ENCODE results near the gene ZNF800.

The ZNF800 gene

DNA sequence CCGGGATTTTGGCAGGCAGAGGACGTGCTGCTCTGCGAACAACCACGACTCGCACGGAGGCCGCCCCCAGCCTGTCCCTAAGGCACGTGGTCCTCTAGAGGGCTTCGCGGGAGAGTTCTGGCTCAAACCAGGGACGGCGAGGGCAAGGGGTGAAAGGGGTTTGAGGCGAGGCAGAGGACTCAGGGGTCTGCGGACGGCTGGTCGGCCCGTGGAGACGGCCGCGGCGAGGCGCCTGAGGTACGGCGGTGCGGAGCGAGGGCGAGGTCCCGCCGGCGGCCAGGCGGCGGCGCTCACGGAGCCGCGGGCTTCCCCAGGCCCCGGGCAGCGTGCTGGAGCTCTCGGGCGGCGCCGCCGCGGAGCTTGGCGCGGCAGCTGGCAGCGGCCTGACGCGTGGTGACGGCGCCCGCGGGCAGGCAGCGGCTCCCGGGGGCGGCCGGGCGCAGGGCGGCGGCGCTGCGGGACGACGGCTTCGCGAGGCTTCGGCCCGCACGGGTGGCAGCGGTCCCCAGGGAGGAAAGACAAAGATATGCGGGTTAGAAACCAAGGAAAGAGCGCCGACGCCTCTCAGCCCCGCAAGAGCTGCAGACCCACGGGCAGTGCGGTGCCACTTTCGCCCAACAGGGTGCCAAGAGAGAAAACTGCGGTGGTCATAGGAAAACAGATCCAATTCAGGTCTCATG lies 44.8 kb downstream of the ZNF800 start:
- no peak for DNase-seq

DNA sequence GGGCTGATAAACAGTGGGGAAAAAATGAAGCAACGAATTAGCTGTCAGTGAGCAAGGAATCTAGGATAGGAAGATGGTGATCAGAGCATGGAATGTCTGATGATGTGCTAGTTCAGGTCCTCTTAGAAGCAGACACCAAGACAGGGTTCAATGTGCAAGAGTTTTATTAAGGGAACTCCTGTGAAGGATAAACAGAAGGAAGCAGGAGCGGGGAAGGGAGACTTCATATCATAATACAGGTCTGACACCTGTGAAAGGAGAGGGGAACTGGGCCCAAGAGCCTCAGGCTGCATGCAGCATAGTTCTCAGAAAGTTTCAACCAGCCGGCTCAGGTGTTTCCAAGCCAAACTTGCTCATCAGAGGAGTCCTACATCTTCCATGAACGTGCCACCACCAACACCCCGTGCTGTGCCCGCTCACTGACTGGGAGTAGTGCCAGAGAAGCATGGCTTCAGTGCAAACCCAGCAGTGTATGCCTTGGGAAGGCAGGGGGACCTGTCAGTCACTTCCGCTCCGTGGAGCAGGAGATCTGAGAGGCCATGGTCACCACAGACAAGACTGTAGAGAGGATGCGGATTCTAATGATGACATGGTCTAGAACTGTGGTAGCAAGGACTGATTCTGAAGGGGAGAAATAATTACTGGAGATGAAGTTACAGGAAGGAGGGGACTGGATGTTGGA lies 45.8 kb downstream of the ZNF800 start:
- DNase-seq = no peak

DNA sequence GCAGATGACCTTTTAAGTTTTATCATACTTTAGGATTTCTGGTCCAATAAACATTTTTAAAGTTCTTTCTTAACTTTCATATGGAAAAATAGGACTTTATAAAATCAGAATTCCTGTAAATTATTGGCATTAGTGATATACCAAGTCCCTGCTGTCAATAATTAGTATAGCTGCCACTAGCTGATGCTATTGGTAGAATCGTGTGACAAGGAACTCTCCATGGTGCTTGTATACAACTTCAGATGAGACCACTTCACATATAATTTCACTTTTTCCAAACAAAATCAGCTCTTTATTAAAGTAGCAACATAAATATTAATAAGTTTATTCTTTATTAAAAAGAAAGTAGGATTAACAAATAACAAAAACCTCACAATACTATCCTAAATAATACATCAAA lies 49.9 kb downstream of the ZNF800 start:
- DNase-seq = no peak

DNA sequence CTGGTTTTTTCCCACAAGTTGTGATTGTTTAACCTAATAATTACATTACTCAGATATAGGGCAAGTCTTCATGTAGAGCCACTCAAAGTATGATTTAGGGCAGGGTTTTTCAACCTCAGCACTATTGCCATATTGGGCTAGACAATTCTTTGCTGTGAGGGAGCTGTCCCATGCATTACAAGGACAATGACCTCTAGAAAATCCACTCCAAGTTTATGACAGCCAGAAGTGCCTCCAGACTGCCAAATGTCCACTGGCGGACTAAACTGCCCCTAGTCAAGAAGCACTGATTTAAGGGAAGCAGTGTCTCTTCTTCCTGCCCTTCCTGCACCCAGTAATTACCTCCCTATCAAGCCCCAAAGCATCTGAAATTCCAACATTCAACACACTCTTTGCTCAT lies 54.4 kb downstream of the ZNF800 start:
- DNase-seq = no peak

DNA sequence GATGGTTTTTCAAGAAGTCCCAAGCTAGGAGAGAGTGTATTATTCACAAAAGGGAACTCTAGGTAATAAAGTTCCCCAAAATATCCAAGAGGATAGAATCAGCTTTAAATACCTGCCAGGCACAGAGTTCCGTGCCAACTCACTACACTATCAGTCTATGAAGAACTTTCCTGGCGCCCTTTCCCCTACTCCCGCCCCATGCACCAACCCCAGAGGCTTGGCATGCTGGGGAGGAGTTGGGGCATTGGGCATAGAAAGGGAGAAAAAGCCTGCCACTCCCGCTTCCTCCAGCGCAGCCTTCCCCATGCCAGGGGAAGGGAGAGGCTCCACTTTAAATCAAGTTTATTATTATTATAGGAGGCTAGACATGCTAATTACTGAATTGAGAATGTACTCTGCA lies 54.9 kb downstream of the ZNF800 start:
- DNase-seq = no peak

DNA sequence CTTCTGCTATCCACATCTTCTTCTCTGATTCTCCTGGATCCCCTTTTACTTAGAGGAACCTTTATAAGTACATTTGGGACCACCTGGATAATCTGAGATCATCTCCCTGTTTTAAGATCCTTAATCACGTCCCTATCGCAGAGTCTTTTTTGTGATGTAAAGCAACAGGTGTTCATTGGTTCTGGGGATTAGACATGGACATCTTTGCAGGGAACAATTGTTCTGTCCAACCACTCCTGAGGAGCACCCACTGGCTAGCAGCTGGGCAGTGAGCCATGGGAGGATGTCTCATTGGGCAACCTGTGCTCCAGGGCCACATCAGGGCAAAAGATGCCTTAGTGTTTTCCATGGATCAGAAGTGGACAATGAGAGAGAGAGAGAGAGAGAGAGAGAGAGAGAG lies 56.0 kb downstream of the ZNF800 start:
- no peak for DNase-seq

DNA sequence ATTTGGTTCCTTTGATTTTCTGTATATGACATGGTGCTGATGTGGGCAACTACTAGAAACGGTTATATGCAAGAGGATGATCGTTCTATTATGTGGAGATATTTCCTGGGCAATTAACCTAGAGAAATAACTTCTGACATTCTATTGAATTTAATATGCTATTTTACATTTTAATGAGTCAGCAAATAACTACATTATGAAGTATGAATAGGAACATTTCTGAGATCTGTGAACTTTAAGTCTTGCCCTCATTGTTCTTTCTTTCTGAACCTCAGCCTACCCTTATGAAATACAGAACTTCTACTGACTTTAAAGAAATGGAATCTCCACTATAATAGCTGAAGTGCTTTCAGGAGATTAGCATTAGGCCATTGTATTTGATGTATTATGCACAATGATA lies 59.6 kb downstream of the ZNF800 start:
- no peak for DNase-seq

DNA sequence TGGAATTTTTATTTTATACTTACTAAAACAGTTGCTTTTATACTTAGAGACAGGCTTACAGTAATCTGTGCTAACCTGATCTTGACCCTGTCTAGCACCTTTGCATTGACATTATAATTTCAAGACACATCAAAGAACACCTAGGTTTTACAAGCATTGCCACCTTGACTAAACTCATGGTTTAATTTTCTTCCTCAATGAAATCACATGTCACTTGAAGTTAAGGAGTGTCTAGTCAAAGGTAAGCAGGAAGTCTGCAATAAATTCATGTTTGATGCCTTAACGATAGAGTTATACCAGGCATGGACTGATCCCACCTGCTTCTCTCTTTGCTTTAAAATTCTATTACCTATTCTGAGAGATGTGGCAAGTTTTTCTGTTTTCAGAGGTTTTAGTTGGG lies 62.4 kb downstream of the ZNF800 start:
- no peak for DNase-seq

DNA sequence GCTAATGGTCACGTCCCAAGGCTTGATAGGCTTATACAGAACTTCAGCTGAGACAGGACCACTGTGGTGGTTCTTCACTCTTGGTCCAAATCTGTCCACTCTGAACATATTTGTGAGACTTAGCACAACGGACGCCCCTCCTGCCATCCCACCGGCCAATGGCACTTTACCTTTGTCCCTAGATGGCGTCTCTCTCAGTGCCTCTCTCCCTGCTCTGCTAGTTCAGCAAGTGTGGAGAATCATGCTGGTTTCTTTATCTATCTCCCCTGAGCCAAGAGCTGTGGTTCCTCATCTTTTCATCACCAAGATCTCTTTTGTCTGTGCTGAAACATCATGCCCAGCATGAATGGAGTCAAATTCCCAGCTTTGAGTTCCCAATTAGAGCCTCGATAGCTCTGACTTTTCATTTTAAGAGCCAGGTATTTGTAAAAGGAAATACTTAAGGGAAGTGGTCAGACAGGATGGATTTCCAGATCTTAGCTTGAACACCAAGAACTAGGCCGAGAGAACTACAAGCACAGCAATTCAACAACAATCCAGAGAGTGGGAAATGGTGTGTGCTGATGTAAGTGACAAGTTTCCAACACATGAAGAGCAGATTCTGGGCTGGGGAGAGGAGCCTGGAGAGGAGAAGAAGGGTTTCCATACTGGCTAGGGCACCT lies 69.5 kb downstream of the ZNF800 start:
- DNase-seq = no peak

DNA sequence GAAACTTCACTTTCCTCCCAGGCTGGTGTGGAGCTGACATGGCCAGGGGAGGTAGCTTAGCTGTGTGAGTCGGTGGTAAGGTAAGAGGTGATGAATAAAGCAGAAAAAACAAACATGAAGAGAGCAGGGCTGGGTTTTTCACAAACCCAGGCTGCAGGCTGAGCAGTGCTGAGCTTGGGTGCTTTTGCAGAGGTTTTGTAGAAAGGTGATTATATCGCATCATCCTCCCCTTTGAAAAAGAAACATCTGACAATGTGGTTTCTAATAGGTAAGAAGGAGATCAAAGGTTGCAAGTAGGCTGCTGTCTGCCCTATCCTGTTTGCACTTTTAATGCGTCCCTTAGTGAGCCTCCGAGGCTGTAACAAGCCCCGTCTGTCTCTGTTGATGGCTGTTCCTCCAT lies 70.2 kb downstream of the ZNF800 start:
- DNase-seq = no peak

DNA sequence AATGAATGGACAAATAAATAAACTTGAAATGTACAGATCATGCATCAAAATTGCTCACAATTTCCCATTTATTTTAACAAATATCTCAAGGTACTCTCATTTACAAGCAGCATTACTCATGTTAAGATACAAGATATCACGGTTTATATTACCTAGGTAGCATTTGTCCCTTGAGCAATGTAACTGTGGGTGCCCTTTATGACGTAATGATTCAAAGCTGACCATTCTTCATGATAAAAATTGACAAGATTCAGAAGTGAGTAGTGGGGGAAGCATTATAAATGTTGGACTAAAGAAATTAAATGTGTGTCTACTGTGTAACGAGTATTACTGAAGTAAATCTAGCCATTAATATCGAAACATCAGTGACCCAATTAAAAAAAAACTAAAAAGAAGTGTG lies 71.5 kb downstream of the ZNF800 start:
- no peak for DNase-seq

All from SIG-M5 (cell line).